PC-9 (cell line): Measurements from ENCODE around the gene GNG13. TPM values are rescaled to one million over a fixed set of nuclear protein-coding genes. Genes with fewer than 3 reads are reported as not detected.

Experiments
- BruUV-seq: library from RNA; stranded (reverse); fragments of 400-500 nt; replicated peaks from 2 replicates; lab custom pipeline; 2021; lab: Mats Ljungman, UMichigan
- CTCF ChIA-PET: fragments of 300-600 bp; sonication (Branson Sonifier 250); formaldehyde crosslinking; loops from one replicate; lab custom pipeline; 2022; ENCODE audit warnings: antibody characterized with exemption; lab: Charles Lee
- POLR2A ChIA-PET: fragments of 300-600 bp; sonication (Branson Sonifier 250); formaldehyde crosslinking; loops from one replicate; lab custom pipeline; 2022; ENCODE audit warnings: antibody characterized with exemption; ENCODE audit not compliant: unreplicated experiment; lab: Charles Lee
- DNase-seq, 2 experiments: peaks; one replicate each; pipeline versions ENCODE4 v3.0.0 to v3.0.0-alpha.2; 2015 to 2022; ENCODE audit warnings: mixed read lengths in 1 of 2
- H2AFZ ChIP-seq: fragments of 200-600 bp; sonication (generic); 2 replicates; pipeline ENCODE4 v1.8.1; 2017; ENCODE audit warnings: antibody characterized with exemption
- H3F3A ChIP-seq: fragments of 200-600 bp; sonication (generic); 2 replicates; pipeline ENCODE4 v1.8.1; 2017; ENCODE audit warnings: antibody characterized with exemption, mild to moderate bottlenecking, low read depth; ENCODE audit not compliant: insufficient read depth
- H3K27ac ChIP-seq: fragments of 200-600 bp; sonication (generic); 2 replicates; pipeline ENCODE4 v1.6.1; 2016; ENCODE audit warnings: mixed run types
- H3K27me3 ChIP-seq: fragments of 200-600 bp; sonication (generic); 2 replicates; pipeline ENCODE4 v1.6.1; 2016; ENCODE audit warnings: low read depth, mixed run types; ENCODE audit not compliant: insufficient read depth
- H3K36me3 ChIP-seq: fragments of 200-600 bp; sonication (generic); 2 replicates; pipeline ENCODE4 v1.6.1; 2016; ENCODE audit warnings: low read depth, mixed run types
- H3K4me1 ChIP-seq: fragments of 200-600 bp; sonication (generic); replicated peaks from 2 replicates; pipeline ENCODE4 v1.6.1; 2016; ENCODE audit warnings: mixed run types; ENCODE audit not compliant: insufficient read depth
- H3K4me2 ChIP-seq: fragments of 200-600 bp; sonication (generic); 2 replicates; pipeline ENCODE4 v1.6.1; 2017; ENCODE audit warnings: mixed run types
- H3K4me3 ChIP-seq: fragments of 200-600 bp; sonication (generic); 2 replicates; pipeline ENCODE4 v1.6.1; 2016; ENCODE audit warnings: mixed run types
- H3K79me2 ChIP-seq: fragments of 200-600 bp; sonication (generic); 2 replicates; pipeline ENCODE4 v1.6.1; 2017; ENCODE audit warnings: low read depth, mixed run types
- H3K9me2 ChIP-seq: fragments of 200-600 bp; sonication (generic); 2 replicates; pipeline ENCODE4 v1.8.1; 2017; ENCODE audit warnings: mild to moderate bottlenecking; ENCODE audit not compliant: insufficient read depth
- H3K9me3 ChIP-seq: fragments of 200-600 bp; sonication (generic); 2 replicates; pipeline ENCODE4 v1.8.1; 2016; ENCODE audit warnings: low read depth; ENCODE audit not compliant: insufficient read depth
- H4K20me1 ChIP-seq: fragments of 200-600 bp; sonication (generic); 2 replicates; pipeline ENCODE4 v1.8.1; 2017; ENCODE audit not compliant: insufficient read depth
- EZH2 ChIP-seq: fragments of 200-600 bp; sonication (generic); IDR thresholded peaks from 2 replicates; pipeline ENCODE4 v1.8.0; 2017; ENCODE audit warnings: antibody characterized with exemption, low read depth
- intact Hi-C: fragments of 100-400 bp; cut with micrococcal nuclease; formaldehyde crosslinking; loops from one replicate; pipeline ENCODE4 v1.10.0; 2022; ENCODE audit not compliant: unreplicated experiment
- total RNA-seq: library from RNA; stranded (reverse); gene quantifications from 2 replicates; pipeline ENCODE4 v1.2.3, GENCODE V29; 2021
- TF ChIP-seq, protein P1 (sequence below): fragments of 200-600 bp; sonication (generic); conservative IDR thresholded peaks from 2 replicates; pipeline ENCODE4 v1.6.1; 2017; ENCODE audit warnings: mixed run types, antibody characterized with exemption, mild to moderate bottlenecking, moderate library complexity

Gene GNG13
- total RNA-seq, 1 experiment from 2014 or later: not detected

DNA sequence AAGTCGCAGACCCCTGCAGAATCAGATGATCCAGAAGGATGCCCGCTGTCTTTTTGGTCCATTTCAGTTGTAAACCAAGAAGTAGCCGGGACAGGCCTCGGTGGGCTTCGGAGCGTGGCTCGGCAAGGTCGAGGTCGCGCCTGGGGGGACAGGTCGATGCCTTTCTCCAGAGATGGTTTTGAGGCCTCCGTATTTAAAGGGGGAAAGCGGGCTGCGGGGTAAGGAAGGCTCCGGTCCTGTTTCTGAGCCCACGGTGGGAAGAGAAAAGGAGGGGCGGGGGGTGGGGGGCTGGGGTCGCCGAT, 7.5 kb upstream of the GNG13 start:
- CTCF ChIA-PET: no interaction called here
- TF ChIP-seq, protein P1, sequence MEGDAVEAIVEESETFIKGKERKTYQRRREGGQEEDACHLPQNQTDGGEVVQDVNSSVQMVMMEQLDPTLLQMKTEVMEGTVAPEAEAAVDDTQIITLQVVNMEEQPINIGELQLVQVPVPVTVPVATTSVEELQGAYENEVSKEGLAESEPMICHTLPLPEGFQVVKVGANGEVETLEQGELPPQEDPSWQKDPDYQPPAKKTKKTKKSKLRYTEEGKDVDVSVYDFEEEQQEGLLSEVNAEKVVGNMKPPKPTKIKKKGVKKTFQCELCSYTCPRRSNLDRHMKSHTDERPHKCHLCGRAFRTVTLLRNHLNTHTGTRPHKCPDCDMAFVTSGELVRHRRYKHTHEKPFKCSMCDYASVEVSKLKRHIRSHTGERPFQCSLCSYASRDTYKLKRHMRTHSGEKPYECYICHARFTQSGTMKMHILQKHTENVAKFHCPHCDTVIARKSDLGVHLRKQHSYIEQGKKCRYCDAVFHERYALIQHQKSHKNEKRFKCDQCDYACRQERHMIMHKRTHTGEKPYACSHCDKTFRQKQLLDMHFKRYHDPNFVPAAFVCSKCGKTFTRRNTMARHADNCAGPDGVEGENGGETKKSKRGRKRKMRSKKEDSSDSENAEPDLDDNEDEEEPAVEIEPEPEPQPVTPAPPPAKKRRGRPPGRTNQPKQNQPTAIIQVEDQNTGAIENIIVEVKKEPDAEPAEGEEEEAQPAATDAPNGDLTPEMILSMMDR: no peak
- no peak for TF ChIP-seq EZH2
- H2AFZ ChIP-seq: peak overlapping the region; percentile 97
- DNase-seq: no peak
- no peaks in the 10 kb centered on the region for H3K9me2 ChIP-seq
- H3K79me2 ChIP-seq: peaks cover 25% of the 10 kb centered on the region
- H4K20me1 ChIP-seq: no peaks in the 10 kb centered on the region
- intact Hi-C loops: no loop called here
- peak overlapping the region; percentile 99 for H3K4me2 ChIP-seq
- BruUV-seq: no TSS peak
- H3K27ac ChIP-seq: no peak overlapping the region
- H3F3A ChIP-seq: peaks cover 18% of the 10 kb centered on the region; the same call in 1 of the 2 replicates
- H3K36me3 ChIP-seq: no peaks in the 10 kb centered on the region
- H3K4me1 ChIP-seq: 0 out of 2 replicates have a peak, but pooled peaks cover 6% of the 10 kb centered on the region
- H3K27me3 ChIP-seq: no peaks in the 10 kb centered on the region
- H3K4me3 ChIP-seq: peak overlapping the region; percentile 97
- H3K9me3 ChIP-seq: no peaks in the 10 kb centered on the region
- POLR2A ChIA-PET: interaction anchor here (0.6 kb wide), 2 partner anchors 92 to 438 kb away, joined by 3 to 19 read pairs; partner anchors contain the start of gene MRPL28

DNA sequence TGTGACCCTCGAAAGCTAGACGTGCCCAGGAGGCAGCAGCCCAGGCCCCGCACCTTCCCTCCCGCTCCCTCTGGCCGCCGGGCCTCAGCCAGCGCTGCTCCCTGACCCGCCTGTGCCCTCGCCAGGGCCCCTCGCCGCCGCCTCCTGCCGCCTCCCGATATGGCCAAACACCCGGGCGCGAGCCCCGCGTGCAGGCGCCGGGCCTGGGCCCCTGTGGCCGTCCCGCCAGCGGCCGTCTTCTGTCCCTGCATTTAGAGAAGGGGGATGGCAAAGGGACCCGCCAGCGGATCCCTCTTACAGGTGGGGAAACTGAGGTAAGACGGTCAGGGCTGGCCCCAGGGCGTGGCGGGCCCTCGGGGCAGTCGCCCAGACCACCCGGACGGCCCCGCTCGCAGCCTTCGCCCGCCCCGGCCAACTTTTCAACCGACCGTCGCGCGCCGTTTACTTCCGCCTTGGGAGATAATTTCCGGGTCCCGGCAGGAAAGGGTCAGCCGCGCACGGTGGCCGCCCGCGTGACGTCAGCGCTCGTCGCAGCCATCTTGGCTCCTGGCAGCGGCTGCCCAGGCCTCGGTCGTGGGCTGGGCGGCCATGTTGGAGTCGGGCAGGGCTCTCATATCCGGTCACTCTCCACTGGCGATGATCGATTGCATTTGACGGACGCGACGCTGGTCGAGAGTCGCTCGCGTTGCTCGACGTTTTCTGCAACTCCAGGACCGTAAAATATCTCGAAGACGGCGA, 7.0 kb upstream of the GNG13 start:
- ChIA-PET POLR2A (interaction anchor here (0.6 kb wide), 1 partner anchor 92 kb away, joined by 19 read pairs; no protein-coding TSS in a partner anchor), CTCF (interaction anchor here (0.7 to 0.8 kb wide), 2 partner anchors 140 to 165 kb away, joined by 3 to 13 read pairs; partner anchors contain the start of gene RHOT2)
- H3K4me2 ChIP-seq: peak overlapping the region; percentile 99
- intact Hi-C loops: no loop called here
- peak overlapping the region; percentile 97 for H3K4me3 ChIP-seq
- peaks cover 4% of the 10 kb centered on the region; the same call in 1 of the 2 replicates for H3K27me3 ChIP-seq
- H4K20me1 ChIP-seq: no peaks in the 10 kb centered on the region
- no TSS peak for BruUV-seq
- no peaks in the 10 kb centered on the region for H3K36me3 ChIP-seq
- H3K4me1 ChIP-seq: 0 out of 2 replicates have a peak, but pooled peaks cover 6% of the 10 kb centered on the region
- H3K27ac ChIP-seq: peak overlapping the region; percentile 76
- peak overlapping the region; percentile 97 for H2AFZ ChIP-seq
- no peaks in the 10 kb centered on the region for H3K9me3 ChIP-seq
- H3K9me2 ChIP-seq: no peaks in the 10 kb centered on the region
- TF ChIP-seq EZH2: no peak
- TF ChIP-seq, protein P1: no peak
- peaks cover 25% of the 10 kb centered on the region for H3K79me2 ChIP-seq
- DNase-seq: peak; percentile 86 to 96
- peaks cover 18% of the 10 kb centered on the region; the same call in 1 of the 2 replicates for H3F3A ChIP-seq

DNA sequence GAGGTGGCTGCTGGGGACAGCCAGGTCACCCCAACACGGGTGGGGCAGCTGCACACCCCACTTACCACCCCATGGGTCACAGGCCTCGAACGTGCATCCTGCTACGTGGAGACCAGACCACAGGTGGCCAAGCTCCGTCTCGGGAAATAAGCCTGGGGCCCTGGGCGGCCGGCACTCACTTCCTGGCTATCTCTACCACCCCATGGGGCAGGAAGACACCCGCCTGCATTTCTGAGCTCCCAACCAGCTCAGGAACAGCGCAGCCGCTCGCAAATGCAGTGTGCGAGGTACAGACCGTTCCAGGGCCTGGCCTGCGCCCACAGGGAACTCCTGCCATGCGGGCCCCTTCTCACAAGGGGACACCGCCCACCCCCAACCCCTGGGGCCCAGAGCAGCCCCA, 4.9 kb upstream of the GNG13 start:
- Histone ChIP-seq H3K4me2 (no peak overlapping the region), H3K9me3 (no peaks in the 10 kb centered on the region), H3K4me3 (no peak overlapping the region), H3F3A (peaks cover 18% of the 10 kb centered on the region; the same call in 1 of the 2 replicates), H3K9me2 (no peaks in the 10 kb centered on the region), H3K27ac (no peak overlapping the region), H3K79me2 (peaks cover 25% of the 10 kb centered on the region), H3K36me3 (no peaks in the 10 kb centered on the region), H4K20me1 (no peaks in the 10 kb centered on the region; the same call in 1 of the 2 replicates), H3K4me1 (0 out of 2 replicates have a peak, but pooled peaks cover 6% of the 10 kb centered on the region), H3K27me3 (peaks cover 22% of the 10 kb centered on the region), H2AFZ (no peak overlapping the region)
- ChIA-PET CTCF (no interaction called here), POLR2A (interaction anchor here (0.6 to 1.2 kb wide), 4 partner anchors 9 to 414 kb away, joined by 3 to 5 read pairs (median 4); partner anchors contain the start of gene CHTF18)
- DNase-seq: no peak
- intact Hi-C loops: no loop called here
- BruUV-seq: no TSS peak
- no peak for TF ChIP-seq EZH2
- TF ChIP-seq, protein P1: no peak
